ENCODE measurements around the gene TLE5. TPM values are rescaled to one million over a fixed set of nuclear protein-coding genes. Genes with fewer than 3 reads are reported as not detected.

TLE5 gene
- polyA plus RNA-seq, 3 donors, result 27.5 to 309 (median 34.4) TPM

- peak in 2 of 3 donors; percentile 21 to 53 for DNase-seq
- Histone ChIP-seq H3K79me2 (ENCODE audit: insufficient read depth, low read length) (no peaks in the 10 kb centered on the region), H3K4me1 (ENCODE audit: control insufficient read depth in 1 of 2, insufficient read depth in 2 of 2, low read length in 2 of 2) (peaks cover 0 to 2% of the 10 kb centered on the region in 2 donors), H3K27me3 (ENCODE audit: control insufficient read depth in 2 of 2, insufficient read depth in 2 of 2, low read length in 2 of 2) (peaks cover 0 to 5% of the 10 kb centered on the region in 2 donors), H2AFZ (ENCODE audit: insufficient read depth, low read depth, low read length, poor library complexity, severe bottlenecking) (no peak overlapping the region), H3K9ac (ENCODE audit: insufficient read depth, low read length, poor library complexity, severe bottlenecking) (no peak overlapping the region), H3K36me3 (replicated peaks in 1 of 2; ENCODE audit: control insufficient read depth in 1 of 2, insufficient read depth in 2 of 2, low read length in 2 of 2) (no peaks in the 10 kb centered on the region), H3K4me3 (replicated peaks in 1 of 3; ENCODE audit: low read depth in 2 of 3, low read length in 3 of 3) (no peak overlapping the region), H3K27ac (ENCODE audit: low read depth in 1 of 2, low read length in 2 of 2) (no peak overlapping the region), H3K4me2 (replicated peaks; ENCODE audit: extremely low read depth, low read length, poor library complexity, severe bottlenecking) (no peak overlapping the region), H4K20me1 (ENCODE audit: insufficient read depth, low read length) (no peaks in the 10 kb centered on the region), H3K9me3 (replicated peaks in 1 of 2; ENCODE audit: control insufficient read depth in 1 of 2, insufficient read depth in 1 of 2, low read length in 2 of 2) (no peaks in the 10 kb centered on the region)
- H3K4me3 Mint-ChIP-seq, result no peak overlapping the region
- peak overlapping the region in 1 of 7 donors; percentile 26 for H3K27ac Mint-ChIP-seq
- H3K27me3 Mint-ChIP-seq (ENCODE audit: low read depth in 3 of 3), result peaks cover 6 to 30% (median 22%) of the 10 kb centered on the region in 3 donors
- 79% methylated on average over 3 of the region's 3 CpGs for WGBS (ENCODE audit: insufficient coverage)
- H3K9me3 Mint-ChIP-seq, result peaks cover 0 to 3% (median 0%) of the 10 kb centered on the region in 7 donors
- no peaks in the 10 kb centered on the region for H3K36me3 Mint-ChIP-seq
- intact Hi-C loops (cut with micrococcal nuclease), result no loop called here
- H3K4me1 Mint-ChIP-seq, result peaks cover 6% of the 10 kb centered on the region
- TF ChIP-seq CTCF (IDR thresholded peaks at IDR 0.05), result no peak
These were observed 10.9 kb upstream of the TLE5 start for GRCh38 chr19:3073159-3073563.

GRCh38 chr19:3071768-3072167, 9.5 kb upstream of the TLE5 start:
- peaks cover 5 to 33% (median 30%) of the 10 kb centered on the region in 3 donors for H3K27me3 Mint-ChIP-seq (ENCODE audit: low read depth in 3 of 3)
- Histone ChIP-seq H3K36me3 (replicated peaks in 1 of 2; ENCODE audit: control insufficient read depth in 1 of 2, insufficient read depth in 2 of 2, low read length in 2 of 2) (no peaks in the 10 kb centered on the region), H4K20me1 (ENCODE audit: insufficient read depth, low read length) (no peaks in the 10 kb centered on the region), H2AFZ (ENCODE audit: insufficient read depth, low read depth, low read length, poor library complexity, severe bottlenecking) (no peak overlapping the region), H3K9ac (ENCODE audit: insufficient read depth, low read length, poor library complexity, severe bottlenecking) (no peak overlapping the region), H3K4me2 (replicated peaks; ENCODE audit: extremely low read depth, low read length, poor library complexity, severe bottlenecking) (no peak overlapping the region), H3K4me1 (ENCODE audit: control insufficient read depth in 1 of 2, insufficient read depth in 2 of 2, low read length in 2 of 2) (peaks cover 0 to 2% of the 10 kb centered on the region in 2 donors), H3K27ac (ENCODE audit: low read depth in 1 of 2, low read length in 2 of 2) (no peak overlapping the region), H3K79me2 (ENCODE audit: insufficient read depth, low read length) (no peaks in the 10 kb centered on the region), H3K4me3 (replicated peaks in 1 of 3; ENCODE audit: low read depth in 2 of 3, low read length in 3 of 3) (no peak overlapping the region), H3K27me3 (ENCODE audit: control insufficient read depth in 2 of 2, insufficient read depth in 2 of 2, low read length in 2 of 2) (peaks cover 0 to 5% of the 10 kb centered on the region in 2 donors), H3K9me3 (replicated peaks in 1 of 2; ENCODE audit: control insufficient read depth in 1 of 2, insufficient read depth in 1 of 2, low read length in 2 of 2) (no peaks in the 10 kb centered on the region)
- H3K4me1 Mint-ChIP-seq, result peaks cover 6% of the 10 kb centered on the region
- no peak overlapping the region for H3K4me3 Mint-ChIP-seq
- DNase-seq, result no peak
- WGBS (ENCODE audit: insufficient coverage), result 75% methylated on average over 1 of the region's 4 CpGs
- intact Hi-C loops (cut with micrococcal nuclease), result no loop called here
- peaks cover 0 to 5% (median 0%) of the 10 kb centered on the region in 7 donors for H3K9me3 Mint-ChIP-seq
- no peak overlapping the region for H3K27ac Mint-ChIP-seq
- TF ChIP-seq CTCF (IDR thresholded peaks at IDR 0.05), result no peak
- H3K36me3 Mint-ChIP-seq, result no peaks in the 10 kb centered on the region
